HTERT RPE-1 (cell line): ENCODE results near the gene PIGU.
"Not testable (repeated sequence)": the region's sequence is repeated elsewhere in the genome, so short reads cannot be mapped to it uniquely, and the experiment has no call there.

Experiments
- in situ Hi-C: fragments of 300-500 bp; cut with MboI; formaldehyde crosslinking; loops from 4 replicates; pipeline ENCODE4 v1.14.3; 2020; ENCODE audit warnings: low sequenced_read_pairs

PIGU gene

GRCh38 chr20:34706912-34707784 is 30.3 kb upstream of the PIGU start:
- in situ Hi-C loops = no loop called here

GRCh38 chr20:34706302-34706875 is 29.5 kb upstream of the PIGU start:
- in situ Hi-C loops = no loop called here

GRCh38 chr20:34705397-34706301 is 28.8 kb upstream of the PIGU start:
- in situ Hi-C loops = no loop called here

GRCh38 chr20:34705008-34705396 is 28.1 kb upstream of the PIGU start:
- in situ Hi-C loops = no loop called here

- in situ Hi-C loops = no loop called here
Measured at GRCh38 chr20:34704177-34705007, 27.5 kb upstream of the PIGU start, which contains the start of gene TP53INP2. TSS of gene TP53INP2 (plus strand) at chr20:34704344. CDS start at chr20:34708740, 4,396 bp downstream.

GRCh38 chr20:34703424-34704176 is 26.7 kb upstream of the PIGU start:
- in situ Hi-C loops = no loop called here

- in situ Hi-C loops = no loop called here
Measured at GRCh38 chr20:34703061-34703423, 26.1 kb upstream of the PIGU start.

GRCh38 chr20:34701405-34702085 is 24.7 kb upstream of the PIGU start:
- in situ Hi-C loops = no loop called here

GRCh38 chr20:34693414-34693813 is 16.5 kb upstream of the PIGU start:
- in situ Hi-C loops = no loop called here

GRCh38 chr20:34691838-34692237 is 14.9 kb upstream of the PIGU start:
- in situ Hi-C loops = no loop called here

- in situ Hi-C loops = no loop called here
Measured at GRCh38 chr20:34689486-34689885, 12.6 kb upstream of the PIGU start.

- in situ Hi-C loops = no loop called here
Measured at GRCh38 chr20:34683667-34684066, 6.8 kb upstream of the PIGU start.

GRCh38 chr20:34680586-34681175 is 3.8 kb upstream of the PIGU start:
- in situ Hi-C loops = no loop called here

GRCh38 chr20:34675993-34676641 is 775 bp downstream of the PIGU start:
- in situ Hi-C loops = no loop called here

GRCh38 chr20:34675561-34675960 is 1.3 kb downstream of the PIGU start:
- in situ Hi-C loops = no loop called here

- in situ Hi-C loops = no loop called here
Measured at GRCh38 chr20:34673412-34673811, 3.5 kb downstream of the PIGU start.

- in situ Hi-C loops = no loop called here
Measured at GRCh38 chr20:34669094-34669493, 7.8 kb downstream of the PIGU start.

- in situ Hi-C loops = not testable (repeated sequence)
Measured at GRCh38 chr20:34664751-34665150, 12.1 kb downstream of the PIGU start.
